Right hindlimb (tissue), 1 donor: ENCODE measurements around the gene NXN.
"Not testable (repeated sequence)": the region's sequence is repeated elsewhere in the genome, so short reads cannot be mapped to it uniquely, and the experiment has no call there.

Experiments
- DNase-seq: peaks from one replicate; pipeline ENCODE4 v3.0.0-alpha.2; 2018

NXN gene

DNA sequence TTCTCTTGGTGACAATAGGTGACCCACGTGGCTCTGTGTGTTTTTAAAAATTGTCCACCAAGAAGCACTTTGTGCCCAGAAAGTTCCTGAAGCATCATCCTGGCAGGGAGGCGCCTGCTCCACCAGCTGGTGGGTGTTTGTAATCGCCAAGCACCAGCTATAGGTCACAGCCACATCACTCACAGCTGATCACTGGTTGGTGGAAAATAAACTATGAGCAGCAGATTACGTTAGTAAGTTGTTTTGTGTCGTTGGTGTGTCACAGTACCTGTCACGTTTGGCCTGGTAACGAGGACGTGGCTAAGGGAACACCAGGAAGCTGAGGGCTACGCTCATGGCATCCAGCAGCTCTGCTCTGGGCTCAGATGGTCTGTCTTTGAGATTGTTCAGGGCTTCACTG lies 187.3 kb downstream of the NXN start:
- DNase-seq = no peak

DNA sequence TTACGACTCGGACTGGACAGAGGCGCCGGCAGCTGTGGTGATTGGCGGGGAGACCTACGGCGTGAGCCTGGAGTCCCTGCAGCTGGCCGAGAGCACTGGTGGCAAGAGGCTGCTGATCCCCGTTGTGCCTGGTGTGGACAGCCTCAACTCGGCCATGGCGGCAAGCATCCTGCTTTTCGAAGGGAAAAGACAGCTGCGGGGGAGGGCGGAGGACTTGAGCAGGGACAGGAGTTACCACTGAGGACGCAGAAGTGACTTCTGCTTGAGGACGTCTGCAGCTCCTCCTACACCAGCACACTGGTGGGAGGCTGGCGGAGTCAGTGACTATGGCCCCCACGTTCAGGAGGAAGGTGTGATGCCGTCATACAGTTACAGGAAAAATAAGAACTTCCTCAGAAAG lies 187.7 kb downstream of the NXN start:
- no peak for DNase-seq

GRCh38 chr17:790874-791247 lies 188.7 kb downstream of the NXN start:
- DNase-seq = not testable (repeated sequence)

DNA sequence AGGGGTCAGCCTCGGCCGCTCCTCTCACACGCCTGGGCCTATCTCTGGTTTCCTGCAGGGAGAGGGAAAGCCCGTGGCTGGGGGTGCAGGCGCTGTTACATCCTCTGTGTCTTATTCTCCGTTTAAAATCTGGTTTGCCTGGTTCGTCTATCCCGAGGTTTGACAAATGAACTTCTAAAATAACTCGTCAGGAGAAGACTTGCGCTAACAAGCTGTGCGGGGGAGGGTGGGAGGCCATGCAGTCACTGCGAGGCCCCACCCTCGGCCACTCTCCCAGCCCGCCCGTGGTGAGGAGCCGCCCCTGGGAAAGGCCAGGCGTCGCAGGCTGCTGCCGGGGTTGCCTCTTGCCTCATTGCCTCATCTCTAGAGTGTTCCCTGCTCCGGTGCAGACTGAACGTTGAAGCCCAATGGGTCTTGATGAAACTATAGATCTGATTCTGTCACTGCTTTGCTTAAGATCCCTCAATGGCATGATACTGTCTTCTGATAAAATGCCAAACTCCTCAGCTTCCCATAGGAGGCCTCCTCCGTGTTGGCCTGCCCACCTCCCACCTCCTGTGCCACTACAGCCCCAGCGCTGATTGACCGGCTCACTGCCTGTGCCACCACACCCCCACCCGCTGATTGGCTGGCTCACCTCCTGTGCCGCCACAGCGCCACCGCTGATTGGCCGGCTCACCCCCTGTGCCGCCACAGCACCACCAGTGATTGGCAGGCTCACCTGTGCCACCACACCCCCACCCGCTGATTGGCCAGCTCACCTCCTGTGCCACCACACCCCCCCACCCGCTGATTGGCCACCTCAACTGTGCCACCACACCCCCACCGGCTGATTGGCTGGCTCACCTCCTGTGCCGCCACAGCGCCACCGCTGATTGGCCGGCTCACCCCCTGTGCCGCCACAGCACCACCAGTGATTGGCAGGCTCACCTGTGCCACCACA lies 189.4 kb downstream of the NXN start:
- DNase-seq = not testable (repeated sequence)

DNA sequence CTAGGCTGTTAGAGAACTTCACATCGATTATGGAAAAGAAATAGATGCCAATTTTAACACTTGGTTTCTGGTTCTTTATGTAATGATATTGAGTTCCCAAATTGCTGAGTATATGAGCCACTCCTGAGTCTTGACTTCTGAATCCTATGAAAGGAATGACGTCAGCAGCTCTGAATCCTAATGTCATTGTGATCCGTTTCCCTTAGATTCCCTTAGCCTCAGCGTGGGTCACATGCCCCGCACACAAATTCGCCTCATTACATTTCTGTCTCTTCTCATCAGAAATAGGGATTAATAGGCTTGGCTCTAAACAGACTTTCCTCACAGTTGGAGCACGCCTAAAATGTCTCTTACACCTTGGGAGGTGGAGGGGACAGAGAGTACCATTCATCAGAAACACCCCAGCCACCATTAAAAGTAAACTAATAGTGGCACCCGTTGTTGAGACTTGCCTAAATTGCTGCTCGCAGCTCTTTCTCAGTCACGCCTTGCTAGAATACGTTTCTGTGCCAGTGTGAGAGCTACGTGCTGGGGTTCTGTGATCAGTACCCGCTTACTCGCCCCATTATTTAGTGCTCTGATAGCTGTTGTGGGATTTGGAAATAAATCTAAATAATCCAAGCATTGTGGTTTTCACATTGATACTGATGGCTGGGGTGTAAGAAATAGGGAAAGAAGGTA lies 190.3 kb downstream of the NXN start:
- no peak for DNase-seq

- no peak for DNase-seq
Measured at GRCh38 chr17:788551-788950, 191.0 kb downstream of the NXN start.

- no peak for DNase-seq
Measured at GRCh38 chr17:787641-788221, 191.8 kb downstream of the NXN start.

- DNase-seq = not testable (repeated sequence)
Measured at GRCh38 chr17:785901-786300, 193.7 kb downstream of the NXN start.

DNA sequence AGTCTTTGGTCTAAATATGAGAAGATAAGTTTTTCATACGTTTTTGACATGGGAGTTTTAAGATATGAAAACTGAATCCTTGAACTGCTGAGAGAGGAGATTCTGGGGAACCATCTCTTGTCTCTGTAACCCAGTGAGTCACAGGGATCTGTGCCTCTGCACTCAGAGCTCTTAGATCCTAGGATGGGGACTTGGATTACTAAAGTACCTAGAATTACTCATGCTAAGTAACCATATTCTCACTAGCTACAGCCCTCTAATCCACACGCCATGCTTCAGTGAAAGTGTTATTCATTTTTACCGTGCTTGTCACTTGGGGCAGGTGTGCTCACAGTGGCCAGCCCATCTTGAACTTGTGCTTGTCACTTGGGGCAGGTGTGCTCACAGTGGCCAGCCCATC lies 195.4 kb downstream of the NXN start:
- no peak for DNase-seq

GRCh38 chr17:781805-782731 lies 197.5 kb downstream of the NXN start, which contains the start of the genes GLOD4 and MRM3:
GLOD4 (minus strand) TSS chr17:782280; CDS start chr17:782255, 25 bp downstream.
MRM3 (plus strand) TSS chr17:782353; CDS start chr17:782379, 26 bp downstream.
- peak; percentile 95 for DNase-seq

DNA sequence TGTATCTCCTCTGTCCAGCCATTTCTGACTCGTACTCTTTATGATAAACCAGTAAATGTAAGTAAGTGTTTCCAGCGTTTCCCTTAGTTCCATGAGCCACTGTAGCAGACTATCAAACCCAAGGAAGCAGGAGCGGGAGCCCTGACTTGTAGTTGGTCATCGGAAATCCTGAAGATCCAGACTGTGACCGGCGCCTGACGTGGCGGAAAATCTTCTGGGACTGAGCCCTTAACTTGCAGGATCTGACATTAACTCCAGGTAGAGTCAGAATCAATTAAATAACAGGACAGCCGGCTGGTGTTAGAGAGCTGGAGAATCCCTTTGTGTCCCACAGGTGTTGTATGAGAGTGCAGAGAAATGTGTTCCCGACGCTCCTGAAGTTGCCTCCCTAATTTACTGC lies 201.5 kb downstream of the NXN start:
- no peak for DNase-seq

DNA sequence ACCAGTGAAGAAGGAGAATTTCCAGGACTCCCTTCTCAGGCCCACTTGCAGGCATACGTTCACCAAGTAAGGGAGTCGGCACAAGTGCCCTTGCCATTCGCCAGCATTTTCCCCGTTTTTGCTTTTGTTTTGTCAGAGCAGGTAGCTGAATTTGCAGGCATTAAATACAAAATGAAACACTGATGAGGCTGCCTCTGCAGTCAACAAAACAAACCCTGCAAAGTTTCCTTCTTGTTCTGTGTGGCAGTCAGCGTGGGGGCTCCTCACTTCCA lies 205.3 kb downstream of the NXN start:
- DNase-seq = no peak

DNA sequence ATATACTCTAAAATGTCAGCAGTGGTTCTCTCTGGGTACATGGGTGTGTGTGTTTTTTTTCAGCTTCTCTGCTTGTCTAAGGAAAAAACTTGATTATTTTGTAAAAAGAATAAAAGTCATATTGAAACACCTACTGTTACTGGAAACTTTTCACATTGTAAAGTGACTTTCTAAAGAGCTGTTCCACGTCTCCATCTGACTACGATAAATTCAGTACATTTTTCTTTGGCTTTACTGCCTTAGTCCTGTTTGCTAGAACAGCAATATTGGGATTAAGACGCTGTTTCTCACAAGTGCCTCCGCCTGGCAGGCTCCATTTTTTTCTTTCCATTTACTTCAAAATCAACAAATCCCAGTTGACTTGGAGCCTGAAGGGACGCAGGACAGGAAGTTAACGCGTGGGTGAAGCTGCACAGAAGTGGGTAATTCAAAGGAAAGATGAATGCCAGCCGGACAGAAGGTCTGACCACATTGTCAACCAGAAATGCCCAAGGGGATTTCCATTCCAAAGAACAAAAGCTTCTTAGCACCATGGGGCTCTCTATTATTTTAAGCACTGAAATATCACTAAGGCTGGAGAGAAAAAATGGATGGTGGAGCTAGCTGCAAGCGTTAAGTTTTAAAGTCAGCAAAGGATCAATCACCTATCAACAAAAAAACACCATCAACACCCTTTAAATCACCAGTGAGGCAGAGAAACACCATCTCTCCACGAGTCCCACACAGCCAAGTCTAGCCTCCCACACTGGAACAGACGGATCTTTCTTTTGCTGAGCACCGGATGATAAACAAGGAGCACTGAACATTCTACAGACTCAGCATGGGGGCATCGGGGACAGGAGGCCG lies 205.9 kb downstream of the NXN start:
- DNase-seq = no peak

DNA sequence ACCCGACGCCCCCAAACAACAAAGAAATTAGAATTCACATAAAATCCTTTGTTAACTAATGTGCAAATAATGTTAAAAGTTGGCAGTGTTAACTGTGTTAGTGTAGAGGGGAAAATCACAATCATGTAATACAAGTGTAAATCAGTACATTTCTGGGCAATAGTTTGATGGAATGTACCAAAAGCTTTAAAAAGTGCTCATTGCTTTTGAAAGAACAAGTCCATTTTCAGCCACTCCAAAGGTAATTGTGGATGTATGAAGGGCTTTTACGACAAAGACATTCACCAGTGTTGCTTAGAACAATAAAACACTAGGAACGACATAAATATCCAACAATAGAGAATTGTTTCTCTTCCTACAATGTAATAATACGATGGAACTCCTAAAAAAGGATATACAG lies 206.6 kb downstream of the NXN start:
- DNase-seq = no peak

GRCh38 chr17:767076-767475 lies 212.5 kb downstream of the NXN start:
- DNase-seq = no peak

DNA sequence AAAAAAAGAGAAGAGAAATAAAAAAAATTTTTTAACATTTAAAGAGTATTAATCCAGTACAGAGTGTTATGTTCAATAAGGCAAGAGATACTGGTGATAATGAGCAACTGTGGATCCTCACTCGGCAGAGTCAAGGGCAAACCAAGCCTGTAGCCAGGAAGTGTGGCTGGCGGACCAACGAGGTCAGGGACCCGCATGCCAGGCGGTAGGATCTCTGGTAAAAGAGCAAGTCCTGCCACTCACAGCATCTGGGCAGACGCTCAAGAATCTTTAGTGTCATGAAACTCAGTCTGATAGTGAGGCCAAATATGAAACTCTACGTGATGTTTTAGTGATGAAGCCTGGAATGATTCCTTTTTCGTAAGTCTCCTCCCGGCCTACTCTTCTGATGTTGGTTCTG lies 219.2 kb downstream of the NXN start:
- DNase-seq = no peak

- no peak for DNase-seq
Measured at GRCh38 chr17:759964-760363, 219.6 kb downstream of the NXN start.

GRCh38 chr17:756010-756567 lies 223.5 kb downstream of the NXN start:
- not testable (repeated sequence) for DNase-seq

DNA sequence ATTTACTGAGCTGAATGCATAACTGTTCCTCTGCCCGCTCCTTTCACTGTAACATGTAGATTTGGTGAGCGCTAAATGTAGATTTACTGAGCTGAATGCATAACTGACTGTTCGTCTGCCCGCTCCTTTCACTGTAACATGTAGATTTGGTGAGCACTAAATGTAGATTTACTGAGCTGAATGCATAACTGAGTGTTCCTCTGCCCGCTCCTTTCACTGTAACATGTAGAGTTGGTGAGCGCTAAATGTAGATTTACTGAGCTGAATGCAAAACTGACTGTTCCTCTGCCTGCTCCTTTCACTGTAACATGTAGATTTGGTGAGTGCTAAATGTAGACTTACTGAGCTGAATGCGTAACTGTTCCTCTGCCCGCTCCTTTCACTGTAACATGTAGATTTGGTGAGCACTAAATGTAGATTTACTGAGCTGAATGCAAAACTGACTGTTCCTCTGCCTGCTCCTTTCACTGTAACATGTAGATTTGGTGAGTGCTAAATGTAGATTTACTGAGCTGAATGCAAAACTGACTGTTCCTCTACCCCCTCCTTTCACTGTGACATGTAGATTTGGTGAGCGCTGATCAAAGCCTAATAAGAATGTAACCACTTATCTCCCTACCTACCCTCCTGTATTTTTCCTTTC lies 224.1 kb downstream of the NXN start:
- DNase-seq = not testable (repeated sequence)

DNA sequence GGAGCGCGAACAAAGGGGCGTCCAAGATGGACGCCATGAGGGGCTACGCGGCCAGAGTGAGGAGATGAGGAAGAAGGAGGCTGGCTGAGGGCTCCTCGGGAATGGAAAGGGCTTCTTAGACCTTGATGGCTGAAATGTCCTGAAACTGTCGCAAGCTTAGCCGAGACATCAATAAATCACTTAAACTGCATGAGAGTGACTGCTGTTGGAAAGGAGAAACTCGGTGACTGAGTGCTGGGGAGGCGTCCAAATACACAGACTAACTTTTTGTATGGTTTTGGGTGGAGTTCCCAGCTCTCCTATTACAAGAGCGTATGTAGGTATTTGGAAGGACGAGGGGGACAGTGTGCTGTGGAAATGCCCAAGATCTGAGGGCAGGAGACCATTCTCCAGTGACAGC lies 226.2 kb downstream of the NXN start:
- DNase-seq = no peak
